ENCODE results near the gene FAR1. TPM values are rescaled to one million over a fixed set of nuclear protein-coding genes. Genes with fewer than 3 reads are reported as not detected.
"Not testable (repeated sequence)": the region's sequence is repeated elsewhere in the genome, so short reads cannot be mapped to it uniquely, and the experiment has no call there.

The FAR1 gene
- total RNA-seq, 2 donors from 2014 or later, result 16.7 to 22.7 TPM

DNA sequence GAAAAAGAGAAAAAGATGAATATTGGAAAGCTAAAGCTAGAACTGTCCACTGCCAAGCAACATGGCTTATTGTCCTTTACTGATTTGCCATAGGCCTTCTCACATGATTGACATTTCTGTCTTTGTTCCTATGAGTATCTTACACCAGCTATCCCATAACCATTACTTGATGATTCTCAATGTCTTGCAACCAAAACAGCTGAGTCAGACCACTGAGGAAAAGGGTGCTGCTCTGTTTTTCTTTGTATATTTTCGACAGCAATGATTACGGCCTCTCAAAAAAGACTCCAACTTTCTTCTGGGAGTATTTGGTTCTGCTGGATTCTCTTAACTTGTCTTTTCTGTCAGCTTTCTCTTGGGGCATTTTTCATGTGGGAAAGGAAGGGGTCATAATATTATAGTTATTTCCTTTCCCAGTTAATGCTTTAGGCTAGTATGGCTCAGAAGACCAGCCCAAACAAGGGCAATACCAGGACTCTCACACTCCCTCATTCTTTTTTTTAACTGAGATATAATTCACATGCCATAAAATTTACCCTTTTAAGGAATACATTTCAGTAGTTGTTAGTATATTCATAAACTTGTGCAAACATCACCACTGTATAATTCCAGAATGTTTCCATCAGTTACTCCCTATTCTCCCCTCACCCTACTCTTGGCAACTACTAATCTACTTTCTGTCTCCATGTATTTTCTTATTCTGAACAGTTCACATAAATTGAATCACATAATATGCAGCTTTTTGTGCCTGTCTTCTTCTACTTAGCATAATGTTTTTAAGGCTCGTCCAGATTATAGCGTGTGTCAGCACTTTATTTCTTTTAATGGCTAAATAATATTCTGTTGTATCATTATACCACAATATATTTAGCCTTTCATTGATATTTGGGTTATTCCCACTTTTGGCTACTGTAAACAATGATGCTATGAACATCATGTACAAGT, 31.1 kb upstream of the FAR1 start:
- H3K9me3 ChIP-seq, result no peaks in the 10 kb centered on the region
- H3K4me3 ChIP-seq, result no peak overlapping the region
- no peaks in the 10 kb centered on the region for H3K27me3 ChIP-seq
- DNase-seq (ENCODE audit: low spot score), result no peak
- H3K36me3 ChIP-seq, result no peaks in the 10 kb centered on the region
- H3K27ac ChIP-seq, result no peak overlapping the region
- TF ChIP-seq, protein P1, sequence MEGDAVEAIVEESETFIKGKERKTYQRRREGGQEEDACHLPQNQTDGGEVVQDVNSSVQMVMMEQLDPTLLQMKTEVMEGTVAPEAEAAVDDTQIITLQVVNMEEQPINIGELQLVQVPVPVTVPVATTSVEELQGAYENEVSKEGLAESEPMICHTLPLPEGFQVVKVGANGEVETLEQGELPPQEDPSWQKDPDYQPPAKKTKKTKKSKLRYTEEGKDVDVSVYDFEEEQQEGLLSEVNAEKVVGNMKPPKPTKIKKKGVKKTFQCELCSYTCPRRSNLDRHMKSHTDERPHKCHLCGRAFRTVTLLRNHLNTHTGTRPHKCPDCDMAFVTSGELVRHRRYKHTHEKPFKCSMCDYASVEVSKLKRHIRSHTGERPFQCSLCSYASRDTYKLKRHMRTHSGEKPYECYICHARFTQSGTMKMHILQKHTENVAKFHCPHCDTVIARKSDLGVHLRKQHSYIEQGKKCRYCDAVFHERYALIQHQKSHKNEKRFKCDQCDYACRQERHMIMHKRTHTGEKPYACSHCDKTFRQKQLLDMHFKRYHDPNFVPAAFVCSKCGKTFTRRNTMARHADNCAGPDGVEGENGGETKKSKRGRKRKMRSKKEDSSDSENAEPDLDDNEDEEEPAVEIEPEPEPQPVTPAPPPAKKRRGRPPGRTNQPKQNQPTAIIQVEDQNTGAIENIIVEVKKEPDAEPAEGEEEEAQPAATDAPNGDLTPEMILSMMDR (IDR thresholded peaks at IDR 0.05), result no peak
- H3K4me1 ChIP-seq, result no peaks in the 10 kb centered on the region

- Histone ChIP-seq H3K27ac (no peak overlapping the region), H3K36me3 (no peaks in the 10 kb centered on the region), H3K4me3 (no peak overlapping the region), H3K9me3 (no peaks in the 10 kb centered on the region), H3K4me1 (no peaks in the 10 kb centered on the region), H3K27me3 (no peaks in the 10 kb centered on the region)
- TF ChIP-seq, protein P1 (IDR thresholded peaks at IDR 0.05), result no peak
- no peak for DNase-seq (ENCODE audit: low spot score)
These were observed 30.0 kb upstream of the FAR1 start for GRCh38 chr11:13638422-13638821.

- Histone ChIP-seq H3K4me1 (no peaks in the 10 kb centered on the region), H3K36me3 (no peaks in the 10 kb centered on the region), H3K27me3 (no peaks in the 10 kb centered on the region), H3K27ac (no peak overlapping the region), H3K9me3 (no peaks in the 10 kb centered on the region), H3K4me3 (no peak overlapping the region)
- TF ChIP-seq, protein P1 (IDR thresholded peaks at IDR 0.05), result no peak
- DNase-seq (ENCODE audit: low spot score), result no peak
These were observed 23.3 kb upstream of the FAR1 start for GRCh38 chr11:13644997-13645687.

- TF ChIP-seq, protein P1 (IDR thresholded peaks at IDR 0.05), result no peak
- Histone ChIP-seq H3K4me3 (no peak overlapping the region), H3K36me3 (no peaks in the 10 kb centered on the region), H3K4me1 (no peaks in the 10 kb centered on the region), H3K27me3 (no peaks in the 10 kb centered on the region), H3K27ac (no peak overlapping the region), H3K9me3 (no peaks in the 10 kb centered on the region)
- DNase-seq (ENCODE audit: low spot score), result no peak
These were observed 21.1 kb upstream of the FAR1 start for GRCh38 chr11:13647391-13647790.

- DNase-seq (ENCODE audit: low spot score), result no peak
- no peak overlapping the region for H3K4me3 ChIP-seq
- H3K27ac ChIP-seq, result no peak overlapping the region
- no peaks in the 10 kb centered on the region for H3K27me3 ChIP-seq
- no peaks in the 10 kb centered on the region for H3K9me3 ChIP-seq
- no peaks in the 10 kb centered on the region for H3K36me3 ChIP-seq
- TF ChIP-seq, protein P1 (IDR thresholded peaks at IDR 0.05), result no peak
- no peaks in the 10 kb centered on the region for H3K4me1 ChIP-seq
These were observed 18.8 kb upstream of the FAR1 start for GRCh38 chr11:13649619-13650018.

DNA sequence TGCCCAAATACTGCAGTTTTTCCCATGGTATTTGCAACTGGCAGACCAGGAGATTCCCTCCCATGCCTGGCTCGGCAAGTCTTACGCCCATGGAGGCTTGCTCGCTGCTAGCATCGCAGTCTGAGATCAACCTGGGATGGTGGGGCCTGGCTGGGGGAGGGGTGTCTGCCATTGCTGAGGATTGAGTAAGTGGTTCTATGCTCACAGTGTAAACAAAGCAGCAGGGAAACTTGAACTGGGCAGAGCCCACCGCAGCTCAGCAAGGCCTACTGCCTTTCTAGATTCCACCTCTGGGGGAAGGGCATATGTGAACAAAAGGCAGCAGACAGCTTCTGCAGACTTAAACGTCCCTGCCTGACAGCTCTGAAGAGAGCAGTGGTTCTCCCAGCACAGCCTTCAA, 17.0 kb upstream of the FAR1 start:
- H3K27ac ChIP-seq; H3K36me3 ChIP-seq; H3K4me3 ChIP-seq; H3K9me3 ChIP-seq; DNase-seq (ENCODE audit: low spot score); H3K27me3 ChIP-seq; H3K4me1 ChIP-seq: not testable (repeated sequence)

Measured in right atrium auricular region (tissue), 2 donors.